ENCODE results near the gene TSG101.
A peak's percentile ranks its signal among the peaks of the same experiment; 100 is the strongest.

TSG101 gene, protein sequence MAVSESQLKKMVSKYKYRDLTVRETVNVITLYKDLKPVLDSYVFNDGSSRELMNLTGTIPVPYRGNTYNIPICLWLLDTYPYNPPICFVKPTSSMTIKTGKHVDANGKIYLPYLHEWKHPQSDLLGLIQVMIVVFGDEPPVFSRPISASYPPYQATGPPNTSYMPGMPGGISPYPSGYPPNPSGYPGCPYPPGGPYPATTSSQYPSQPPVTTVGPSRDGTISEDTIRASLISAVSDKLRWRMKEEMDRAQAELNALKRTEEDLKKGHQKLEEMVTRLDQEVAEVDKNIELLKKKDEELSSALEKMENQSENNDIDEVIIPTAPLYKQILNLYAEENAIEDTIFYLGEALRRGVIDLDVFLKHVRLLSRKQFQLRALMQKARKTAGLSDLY

DNA sequence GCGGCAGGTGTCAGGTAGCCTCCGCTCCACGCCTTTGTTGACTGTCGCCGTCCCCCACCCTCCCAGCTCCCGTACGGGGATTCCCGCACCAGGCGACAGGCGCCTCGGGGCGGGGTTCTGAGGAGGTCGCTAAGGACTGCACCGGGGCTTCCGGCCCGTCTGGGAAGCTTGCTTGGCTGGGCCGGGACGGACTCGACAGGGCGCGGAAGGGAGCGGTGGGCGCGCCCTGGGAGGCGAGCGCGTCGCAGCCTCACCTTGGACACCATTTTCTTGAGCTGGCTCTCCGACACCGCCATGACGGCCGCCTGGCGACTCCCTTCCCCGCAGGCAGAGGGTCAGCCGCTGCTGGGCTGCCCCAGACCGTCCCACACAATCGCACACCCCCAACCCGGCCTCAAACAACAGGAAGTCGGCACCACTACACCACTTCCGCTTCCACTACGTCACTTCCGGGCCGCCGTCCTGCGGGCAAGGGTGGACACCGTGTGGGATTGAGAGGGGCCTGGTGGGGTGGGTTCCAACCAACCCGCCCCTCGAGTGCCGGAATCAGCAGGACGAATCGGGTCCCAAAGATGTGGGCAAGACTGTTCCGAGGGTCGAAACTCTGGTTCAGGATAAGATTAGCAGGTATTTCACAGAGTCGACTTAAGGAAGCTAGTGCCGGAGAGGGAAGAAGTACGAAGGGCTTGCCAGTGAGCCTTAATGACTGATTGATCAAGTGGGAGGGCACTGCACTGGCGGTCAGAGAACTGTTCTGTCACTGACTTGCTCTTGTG is at the start of gene TSG101:
TSS of gene TSG101 (minus strand) at position 422 of the 776 bp plus-strand sequence. CDS start at position 296, 126 bp downstream.
- peak; percentile 98 for ATAC-seq
- peaks cover 56% of the 10 kb centered on the region for H3K4me1 Mint-ChIP-seq

DNA sequence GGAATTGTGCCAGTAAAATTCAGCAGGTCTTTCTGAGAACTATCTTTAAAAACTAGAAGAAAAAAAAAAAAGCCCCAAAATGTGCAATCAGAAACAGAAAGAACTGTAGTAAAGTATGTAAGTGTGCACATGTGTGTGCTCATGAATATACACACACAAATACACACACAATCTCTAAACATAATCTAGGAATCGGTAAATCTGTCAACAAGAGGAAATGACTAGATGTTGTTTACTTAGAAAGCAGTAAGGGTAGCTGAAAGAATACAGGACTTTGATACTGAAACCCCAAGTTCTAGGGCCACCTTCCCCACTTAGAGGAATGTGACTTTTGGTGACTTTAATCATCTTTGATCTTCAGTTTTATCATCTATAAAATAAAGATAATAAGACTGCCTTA is 48.6 kb upstream of the TSG101 start:
- DNase-seq (no peak), ATAC-seq (no peak)
- Mint-ChIP-seq H3K9me3 (no peaks in the 10 kb centered on the region), H3K4me3 (no peak overlapping the region), H3K27me3 (no peaks in the 10 kb centered on the region), H3K27ac (no peak overlapping the region), H3K4me1 (peaks cover 13% of the 10 kb centered on the region)

More for the DNA sequence above, at the start of gene TSG101:
- peak within 1 kb of the TSS; percentile 99 to 100 for H3K27ac Mint-ChIP-seq
- no peaks in the 10 kb centered on the region for H3K9me3 Mint-ChIP-seq
- peak; percentile 90 to 91 for DNase-seq
- peak within 1 kb of the TSS; percentile 99 to 100 for H3K4me3 Mint-ChIP-seq
- no peaks in the 10 kb centered on the region for H3K27me3 Mint-ChIP-seq

DNA sequence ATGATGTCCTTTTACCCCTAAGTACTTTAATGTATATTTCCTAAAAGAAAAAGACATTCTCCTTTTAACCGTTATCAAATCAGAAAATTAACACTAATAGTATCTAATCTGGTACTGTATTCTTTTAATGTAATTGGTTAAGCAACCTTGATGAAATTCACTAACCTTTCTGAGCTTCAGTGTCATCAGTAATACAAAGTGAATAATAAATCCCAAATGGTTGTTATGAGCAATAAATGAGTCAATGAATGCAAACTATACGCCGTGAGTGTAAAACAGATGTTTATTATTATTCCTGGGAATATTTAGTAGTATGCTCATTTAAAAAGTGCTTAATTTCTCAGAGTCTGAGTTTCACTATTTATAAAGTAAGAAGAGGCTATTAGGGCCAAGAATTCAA is 40.3 kb upstream of the TSG101 start:
- ATAC-seq (no peak), DNase-seq (no peak)
- Mint-ChIP-seq H3K27me3 (no peaks in the 10 kb centered on the region), H3K4me3 (no peak overlapping the region), H3K9me3 (no peaks in the 10 kb centered on the region), H3K27ac (no peak overlapping the region), H3K4me1 (no peaks in the 10 kb centered on the region)

DNA sequence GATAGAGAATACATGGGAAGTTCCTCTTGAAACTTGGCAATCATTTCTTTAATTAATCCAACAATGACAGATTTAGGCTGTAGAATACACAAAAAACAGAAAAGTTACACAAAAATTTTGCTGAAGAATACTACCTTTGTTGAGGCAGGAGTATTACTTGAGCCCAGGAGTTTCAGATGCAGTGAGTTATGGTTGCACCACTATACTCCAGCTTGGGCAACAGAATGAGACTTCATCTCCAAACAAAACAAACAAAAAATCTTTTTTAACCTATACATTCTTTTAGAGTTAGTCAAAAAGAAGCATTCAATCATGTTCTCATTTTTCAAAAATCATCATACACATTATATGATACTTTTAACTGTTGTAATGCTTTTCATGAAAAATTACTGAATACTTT is 39.7 kb upstream of the TSG101 start:
- Mint-ChIP-seq H3K27ac (no peak overlapping the region), H3K4me3 (no peak overlapping the region), H3K27me3 (no peaks in the 10 kb centered on the region), H3K9me3 (no peaks in the 10 kb centered on the region), H3K4me1 (no peaks in the 10 kb centered on the region)
- DNase-seq (no peak), ATAC-seq (no peak)

DNA sequence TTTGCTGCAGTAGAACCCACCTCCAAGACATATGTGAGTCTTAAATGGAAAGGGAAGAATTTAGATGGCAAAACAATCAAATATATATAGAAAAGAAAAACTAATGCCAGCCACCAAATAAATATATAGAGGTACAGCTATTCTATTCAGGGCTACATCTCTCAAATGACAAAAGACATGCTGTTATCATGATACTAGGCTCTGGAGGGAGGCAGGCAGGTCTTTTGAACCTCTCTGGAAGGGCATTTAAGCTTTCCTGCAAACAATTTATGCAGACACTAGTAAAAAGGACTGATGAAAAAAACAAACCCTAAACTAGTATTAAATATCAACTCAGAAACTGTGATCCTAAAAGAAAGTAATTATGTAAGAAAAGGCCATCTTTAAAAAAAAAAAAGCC is 37.4 kb upstream of the TSG101 start:
- no peak overlapping the region for H3K4me3 Mint-ChIP-seq
- no peak overlapping the region for H3K27ac Mint-ChIP-seq
- no peak for ATAC-seq
- DNase-seq = no peak
- H3K27me3 Mint-ChIP-seq = no peaks in the 10 kb centered on the region
- H3K9me3 Mint-ChIP-seq = no peaks in the 10 kb centered on the region
- no peaks in the 10 kb centered on the region for H3K4me1 Mint-ChIP-seq

DNA sequence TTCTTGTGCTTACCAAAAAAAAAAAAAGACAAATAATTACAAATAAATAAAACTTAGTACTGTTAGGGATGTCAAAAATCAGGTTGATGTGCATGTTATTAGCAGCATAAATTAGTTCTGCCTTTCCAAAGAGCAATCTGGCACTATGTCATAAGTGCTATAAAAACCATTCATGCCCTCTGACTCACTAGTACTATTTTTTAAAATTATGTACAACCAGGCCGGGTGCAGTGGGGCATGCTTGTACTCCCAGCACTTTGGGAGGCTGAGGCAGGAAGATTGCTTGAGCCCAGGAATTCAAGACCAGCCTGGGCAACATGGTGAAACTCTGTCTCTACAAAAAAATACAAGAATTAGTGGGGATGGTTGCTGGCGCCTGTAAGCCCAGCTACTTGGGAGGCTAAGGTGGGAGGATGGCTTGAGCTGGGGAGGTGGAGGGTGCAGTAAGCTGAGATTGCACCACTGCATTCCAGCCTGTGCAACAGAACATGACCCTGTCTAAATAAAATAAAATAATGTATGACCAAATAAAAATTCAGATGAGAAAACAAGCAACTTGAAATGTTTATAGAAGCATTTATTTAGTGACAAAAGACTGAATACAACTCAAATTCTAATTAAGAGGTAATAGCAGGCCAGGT is 36.5 kb upstream of the TSG101 start:
- DNase-seq (no peak), ATAC-seq (no peak)
- H3K9me3 Mint-ChIP-seq = no peaks in the 10 kb centered on the region
- H3K27me3 Mint-ChIP-seq = no peaks in the 10 kb centered on the region
- H3K4me1 Mint-ChIP-seq = no peaks in the 10 kb centered on the region
- H3K4me3 Mint-ChIP-seq = no peak overlapping the region
- no peak overlapping the region for H3K27ac Mint-ChIP-seq

DNA sequence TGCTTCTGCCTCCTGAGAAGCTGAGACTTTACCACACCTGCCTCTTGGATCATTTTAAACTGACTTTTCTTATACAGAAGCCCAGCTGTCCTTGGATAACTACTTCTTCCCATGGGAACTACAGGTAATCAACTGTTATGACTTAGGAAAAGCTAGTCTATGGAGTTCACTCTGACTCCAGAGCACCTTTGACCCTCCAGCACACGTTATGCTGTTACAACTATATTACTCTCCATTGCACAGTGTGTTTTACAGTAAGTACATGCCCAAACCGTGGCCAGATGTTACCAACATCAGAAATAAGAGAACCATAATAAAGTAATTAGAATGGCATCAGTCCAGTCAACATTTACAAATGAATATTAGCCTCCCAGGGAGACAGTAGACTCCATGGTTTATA is 21.3 kb upstream of the TSG101 start:
- Mint-ChIP-seq H3K27me3 (no peaks in the 10 kb centered on the region), H3K4me1 (no peaks in the 10 kb centered on the region), H3K9me3 (no peaks in the 10 kb centered on the region), H3K27ac (no peak overlapping the region), H3K4me3 (no peak overlapping the region)
- DNase-seq (no peak), ATAC-seq (no peak)

DNA sequence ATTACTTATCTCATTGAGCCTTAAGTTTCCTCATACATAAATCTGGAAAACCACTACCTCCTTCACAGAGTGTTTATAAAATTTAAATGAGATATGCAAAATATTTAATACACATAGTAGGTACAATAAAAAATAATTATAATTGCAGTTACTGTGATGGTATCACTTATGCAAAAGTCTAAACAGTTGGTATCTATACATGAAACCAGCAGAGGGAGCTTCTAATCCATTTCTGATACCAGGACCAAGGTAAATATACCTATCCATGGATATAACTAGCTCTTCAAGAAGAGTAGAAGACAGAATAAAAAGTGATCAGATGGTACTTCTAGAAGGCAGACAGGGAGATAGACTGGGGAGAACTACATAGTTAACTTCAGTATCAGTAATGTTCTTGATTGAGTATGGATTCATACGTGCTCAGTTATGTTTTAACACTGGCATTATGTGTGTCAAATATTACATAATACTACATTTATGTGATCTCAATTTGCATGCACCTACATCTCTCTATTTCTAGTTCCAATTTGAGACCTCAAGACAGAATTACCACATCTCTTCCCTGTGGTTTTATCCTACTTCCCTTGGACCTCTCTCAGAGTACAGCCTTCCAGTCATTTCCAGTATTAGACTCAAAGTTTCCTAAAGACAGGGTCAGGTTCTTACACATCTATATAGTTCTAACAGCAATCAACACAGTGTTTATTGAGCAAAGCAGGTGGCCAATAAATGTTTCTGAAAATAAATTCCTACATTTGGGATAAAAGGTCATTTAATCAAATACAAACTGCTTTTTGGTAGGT is 13.7 kb upstream of the TSG101 start:
- Mint-ChIP-seq H3K27ac (no peak overlapping the region), H3K4me1 (no peaks in the 10 kb centered on the region), H3K27me3 (no peaks in the 10 kb centered on the region), H3K4me3 (no peak overlapping the region), H3K9me3 (no peaks in the 10 kb centered on the region)
- no peak for DNase-seq
- peak; percentile 75 for ATAC-seq

DNA sequence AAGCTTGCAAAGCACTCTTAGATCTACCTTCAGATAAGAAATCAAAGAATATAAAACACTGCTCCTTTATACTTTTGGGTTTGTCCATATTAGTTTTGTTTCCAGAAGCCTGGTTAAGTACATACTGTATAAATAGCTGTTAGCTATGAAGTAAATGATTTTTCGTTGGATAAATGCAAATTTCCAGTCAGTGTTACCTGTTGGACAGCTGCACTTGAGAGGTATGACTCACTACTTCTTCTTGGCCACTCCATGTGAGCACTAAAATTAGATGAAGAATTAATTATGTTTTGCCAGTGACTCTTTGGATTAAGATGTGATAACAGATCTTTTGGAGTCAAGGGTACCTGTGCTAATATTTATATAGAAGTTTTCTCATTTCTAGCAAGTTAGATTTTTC is 9.5 kb upstream of the TSG101 start:
- no peak for DNase-seq
- no peaks in the 10 kb centered on the region for H3K27me3 Mint-ChIP-seq
- no peak overlapping the region for H3K4me3 Mint-ChIP-seq
- H3K4me1 Mint-ChIP-seq = peaks cover 2% of the 10 kb centered on the region
- no peak overlapping the region for H3K27ac Mint-ChIP-seq
- ATAC-seq = no peak
- H3K9me3 Mint-ChIP-seq = no peaks in the 10 kb centered on the region

DNA sequence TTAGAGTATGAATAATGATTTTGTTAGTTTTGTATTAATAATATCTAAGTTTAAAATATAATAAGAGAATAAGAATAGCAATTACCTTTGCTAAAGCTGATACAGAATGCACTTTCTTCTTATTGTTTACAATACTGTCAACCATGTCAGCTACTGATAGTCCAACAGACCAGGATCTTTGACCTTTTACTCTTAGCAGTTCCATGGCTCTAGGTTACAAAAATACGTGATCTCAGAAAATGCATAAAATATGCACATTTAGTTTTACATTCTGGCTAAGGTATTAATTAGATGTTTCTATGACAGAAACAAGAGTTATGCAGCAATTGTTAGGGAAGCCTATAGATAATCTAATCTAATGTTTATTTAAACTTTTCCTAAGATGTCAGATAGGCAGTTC is 7.5 kb upstream of the TSG101 start:
- H3K9me3 Mint-ChIP-seq = no peaks in the 10 kb centered on the region
- H3K4me1 Mint-ChIP-seq = peaks cover 13% of the 10 kb centered on the region
- no peak overlapping the region for H3K27ac Mint-ChIP-seq
- no peaks in the 10 kb centered on the region for H3K27me3 Mint-ChIP-seq
- ATAC-seq = no peak
- DNase-seq = no peak
- H3K4me3 Mint-ChIP-seq = no peak overlapping the region

DNA sequence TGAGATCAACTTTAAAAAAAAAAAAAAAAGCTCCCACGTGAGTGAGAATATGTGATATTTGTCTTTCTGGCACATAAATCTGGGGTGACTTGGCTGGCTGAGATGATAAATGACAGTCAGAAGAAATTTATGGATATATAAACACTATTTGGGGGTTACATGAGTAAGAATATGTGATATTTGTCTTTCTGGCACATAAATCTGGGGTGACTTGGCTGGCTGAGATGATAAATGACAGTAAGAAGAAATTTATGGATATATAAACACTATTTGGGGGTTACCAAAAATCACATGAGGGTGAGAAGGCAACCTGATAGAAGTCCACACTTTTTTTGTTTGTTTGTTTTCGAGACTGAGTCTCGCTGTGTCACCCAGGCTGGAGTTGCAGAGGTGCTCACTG is 6.6 kb upstream of the TSG101 start:
- Mint-ChIP-seq H3K27me3 (no peaks in the 10 kb centered on the region), H3K4me3 (no peak overlapping the region), H3K9me3 (no peaks in the 10 kb centered on the region), H3K27ac (peak overlapping the region in 1 of 2 donors; percentile 37), H3K4me1 (peaks cover 21% of the 10 kb centered on the region)
- no peak for DNase-seq
- ATAC-seq = no peak

DNA sequence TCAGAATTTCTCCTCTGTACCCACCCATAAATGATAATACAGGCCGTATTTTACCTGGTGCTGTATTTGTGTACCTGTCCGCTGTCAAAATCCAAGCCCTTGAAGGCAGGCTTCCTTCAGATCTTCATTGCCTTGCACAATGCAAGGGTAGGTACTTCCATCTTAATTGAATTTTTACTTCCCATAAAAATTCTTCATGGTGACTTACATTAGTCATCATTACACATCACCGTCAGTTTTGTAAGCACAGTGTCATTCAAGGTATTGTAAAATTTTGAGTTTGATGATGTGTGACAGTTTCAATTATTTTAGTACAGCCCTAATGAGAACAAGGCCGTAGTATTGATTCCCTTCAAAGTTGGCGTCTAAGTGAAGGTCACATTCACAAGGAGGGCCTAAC is 770 bp upstream of the TSG101 start:
- H3K27ac Mint-ChIP-seq = peak overlapping the region; percentile 99 to 100
- H3K4me1 Mint-ChIP-seq = peaks cover 48% of the 10 kb centered on the region
- ATAC-seq (no peak), DNase-seq (no peak)
- H3K27me3 Mint-ChIP-seq = no peaks in the 10 kb centered on the region
- peak overlapping the region; percentile 99 to 100 for H3K4me3 Mint-ChIP-seq
- H3K9me3 Mint-ChIP-seq = no peaks in the 10 kb centered on the region

DNA sequence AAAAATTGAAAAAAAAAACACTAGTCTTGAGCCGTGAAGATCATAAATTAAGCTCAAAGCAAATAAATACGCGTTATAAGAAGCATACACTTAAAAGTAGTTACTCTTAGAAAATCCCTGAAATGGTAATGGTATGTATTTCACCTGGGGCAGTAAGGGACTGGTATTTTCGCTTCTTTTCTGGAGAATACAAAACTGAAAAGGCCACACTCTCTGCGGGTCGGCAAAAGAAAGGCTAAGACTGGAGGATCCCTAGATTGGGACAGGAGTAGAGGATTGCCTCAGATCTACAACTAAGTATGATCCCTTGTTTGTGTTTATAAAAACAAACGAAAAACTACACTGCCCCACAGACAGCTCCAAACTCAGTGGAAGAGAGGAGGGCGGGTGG is 617 bp downstream of the TSG101 start:
- Mint-ChIP-seq H3K4me1 (peaks cover 55% of the 10 kb centered on the region), H3K27ac (peak overlapping the region; percentile 99 to 100), H3K27me3 (no peaks in the 10 kb centered on the region), H3K4me3 (peak overlapping the region; percentile 99 to 100), H3K9me3 (no peaks in the 10 kb centered on the region)
- ATAC-seq (no peak), DNase-seq (no peak)

DNA sequence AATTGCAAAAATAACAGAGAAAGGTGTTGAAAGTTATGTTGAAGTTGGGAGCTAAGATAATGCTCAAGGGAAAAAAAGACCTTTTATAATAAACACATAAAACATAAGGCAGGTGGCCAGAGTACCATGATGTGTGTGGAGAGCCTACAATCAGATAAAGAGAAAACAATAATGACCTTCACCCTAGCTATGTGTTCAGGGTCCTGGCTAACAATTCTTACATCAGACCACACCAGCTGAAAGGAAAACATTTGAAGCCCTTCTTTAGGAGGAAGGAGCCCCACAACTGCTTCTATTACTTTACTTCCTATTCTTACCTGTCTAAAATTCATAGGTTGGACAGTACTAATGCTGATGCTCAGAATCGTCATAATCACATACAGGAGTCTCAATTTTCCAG is 2.5 kb downstream of the TSG101 start:
- ATAC-seq = no peak
- H3K4me1 Mint-ChIP-seq = peaks cover 56% of the 10 kb centered on the region

DNA sequence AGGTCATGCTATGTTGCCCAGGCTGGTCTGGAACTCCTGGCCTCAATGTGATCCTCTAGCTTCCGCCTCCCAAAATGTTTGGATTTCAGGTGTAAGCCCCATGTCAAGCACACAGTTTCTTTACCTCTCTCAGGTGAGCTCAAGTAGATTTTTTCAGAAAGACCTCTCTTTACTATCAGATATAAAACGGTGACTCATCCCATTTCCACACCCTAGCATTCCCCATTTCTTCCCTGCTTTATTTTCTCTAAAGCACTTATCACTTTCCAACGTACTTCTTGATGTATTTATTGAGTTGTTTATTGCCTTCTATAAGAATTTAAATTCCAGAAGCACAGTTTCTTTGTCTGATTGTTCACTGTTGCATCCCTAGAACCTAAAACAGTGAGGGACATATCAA is 3.7 kb downstream of the TSG101 start:
- ATAC-seq (no peak), DNase-seq (no peak)
- no peaks in the 10 kb centered on the region for H3K27me3 Mint-ChIP-seq
- peak overlapping the region in 1 of 2 donors; percentile 8 for H3K27ac Mint-ChIP-seq
- no peaks in the 10 kb centered on the region for H3K9me3 Mint-ChIP-seq
- H3K4me3 Mint-ChIP-seq = no peak overlapping the region
- peaks cover 46% of the 10 kb centered on the region for H3K4me1 Mint-ChIP-seq

More for the DNA sequence above, 2.5 kb downstream of the TSG101 start:
- no peak for DNase-seq
- Mint-ChIP-seq H3K27me3 (no peaks in the 10 kb centered on the region), H3K4me3 (no peak overlapping the region), H3K9me3 (no peaks in the 10 kb centered on the region), H3K27ac (no peak overlapping the region)

All from stimulated activated naive CD8-positive, alpha-beta T cell treated with anti-CD3 and anti-CD28 coated beads, Interleukin-15, amount 100 ng/mL, for 72 hours (primary cell).